PC-9 (cell line): ENCODE results near the gene MVD. TPM values are rescaled to one million over a fixed set of nuclear protein-coding genes. Genes with fewer than 3 reads are reported as not detected.
A peak's percentile ranks its signal among the peaks of the same experiment; 100 is the strongest.

Experiments used
- BruUV-seq: library from RNA; stranded (reverse); fragments of 400-500 nt; replicated peaks from 2 replicates; lab custom pipeline; 2021; lab: Mats Ljungman, UMichigan
- CTCF ChIA-PET: fragments of 300-600 bp; sonication (Branson Sonifier 250); formaldehyde crosslinking; loops from one replicate; lab custom pipeline; 2022; ENCODE audit warnings: antibody characterized with exemption; lab: Charles Lee
- POLR2A ChIA-PET: fragments of 300-600 bp; sonication (Branson Sonifier 250); formaldehyde crosslinking; loops from one replicate; lab custom pipeline; 2022; ENCODE audit warnings: antibody characterized with exemption; ENCODE audit not compliant: unreplicated experiment; lab: Charles Lee
- DNase-seq, 2 experiments: peaks; one replicate each; pipeline versions ENCODE4 v3.0.0 to v3.0.0-alpha.2; 2015 to 2022; ENCODE audit warnings: mixed read lengths in 1 of 2
- H2AFZ ChIP-seq: fragments of 200-600 bp; sonication (generic); 2 replicates; pipeline ENCODE4 v1.8.1; 2017; ENCODE audit warnings: antibody characterized with exemption
- H3F3A ChIP-seq: fragments of 200-600 bp; sonication (generic); 2 replicates; pipeline ENCODE4 v1.8.1; 2017; ENCODE audit warnings: antibody characterized with exemption, mild to moderate bottlenecking, low read depth; ENCODE audit not compliant: insufficient read depth
- H3K27ac ChIP-seq: fragments of 200-600 bp; sonication (generic); 2 replicates; pipeline ENCODE4 v1.6.1; 2016; ENCODE audit warnings: mixed run types
- H3K27me3 ChIP-seq: fragments of 200-600 bp; sonication (generic); 2 replicates; pipeline ENCODE4 v1.6.1; 2016; ENCODE audit warnings: low read depth, mixed run types; ENCODE audit not compliant: insufficient read depth
- H3K36me3 ChIP-seq: fragments of 200-600 bp; sonication (generic); 2 replicates; pipeline ENCODE4 v1.6.1; 2016; ENCODE audit warnings: low read depth, mixed run types
- H3K4me1 ChIP-seq: fragments of 200-600 bp; sonication (generic); replicated peaks from 2 replicates; pipeline ENCODE4 v1.6.1; 2016; ENCODE audit warnings: mixed run types; ENCODE audit not compliant: insufficient read depth
- H3K4me2 ChIP-seq: fragments of 200-600 bp; sonication (generic); 2 replicates; pipeline ENCODE4 v1.6.1; 2017; ENCODE audit warnings: mixed run types
- H3K4me3 ChIP-seq: fragments of 200-600 bp; sonication (generic); 2 replicates; pipeline ENCODE4 v1.6.1; 2016; ENCODE audit warnings: mixed run types
- H3K79me2 ChIP-seq: fragments of 200-600 bp; sonication (generic); 2 replicates; pipeline ENCODE4 v1.6.1; 2017; ENCODE audit warnings: low read depth, mixed run types
- H3K9me2 ChIP-seq: fragments of 200-600 bp; sonication (generic); 2 replicates; pipeline ENCODE4 v1.8.1; 2017; ENCODE audit warnings: mild to moderate bottlenecking; ENCODE audit not compliant: insufficient read depth
- H3K9me3 ChIP-seq: fragments of 200-600 bp; sonication (generic); 2 replicates; pipeline ENCODE4 v1.8.1; 2016; ENCODE audit warnings: low read depth; ENCODE audit not compliant: insufficient read depth
- H4K20me1 ChIP-seq: fragments of 200-600 bp; sonication (generic); 2 replicates; pipeline ENCODE4 v1.8.1; 2017; ENCODE audit not compliant: insufficient read depth
- EZH2 ChIP-seq: fragments of 200-600 bp; sonication (generic); IDR thresholded peaks from 2 replicates; pipeline ENCODE4 v1.8.0; 2017; ENCODE audit warnings: antibody characterized with exemption, low read depth
- intact Hi-C: fragments of 100-400 bp; cut with micrococcal nuclease; formaldehyde crosslinking; loops from one replicate; pipeline ENCODE4 v1.10.0; 2022; ENCODE audit not compliant: unreplicated experiment
- total RNA-seq: library from RNA; stranded (reverse); gene quantifications from 2 replicates; pipeline ENCODE4 v1.2.3, GENCODE V29; 2021
- TF ChIP-seq, protein P1 (sequence below): fragments of 200-600 bp; sonication (generic); conservative IDR thresholded peaks from 2 replicates; pipeline ENCODE4 v1.6.1; 2017; ENCODE audit warnings: mixed run types, antibody characterized with exemption, mild to moderate bottlenecking, moderate library complexity

Gene MVD
- total RNA-seq, 1 experiment from 2014 or later, result 168 TPM

DNA sequence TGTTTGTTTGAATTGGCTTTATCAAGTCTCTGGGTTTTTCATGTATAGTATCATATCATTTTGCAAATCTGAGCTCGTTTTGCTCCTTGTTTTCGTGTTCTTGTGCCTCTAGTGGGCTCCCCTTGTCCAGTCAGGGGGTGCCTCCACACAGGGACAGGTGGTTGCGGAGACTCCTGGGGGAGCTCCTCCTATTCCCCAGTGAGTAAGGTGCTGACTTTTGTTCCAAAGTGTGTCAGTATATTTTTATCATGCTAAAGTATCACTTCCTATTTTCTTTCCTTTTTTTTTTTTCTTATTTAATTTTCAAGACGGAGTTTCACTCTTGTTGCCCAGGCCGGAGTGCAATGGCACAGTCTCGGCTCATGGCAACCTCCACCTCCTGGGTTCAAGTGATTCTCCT, 54.8 kb downstream of the MVD start:
- TF ChIP-seq, protein P1, sequence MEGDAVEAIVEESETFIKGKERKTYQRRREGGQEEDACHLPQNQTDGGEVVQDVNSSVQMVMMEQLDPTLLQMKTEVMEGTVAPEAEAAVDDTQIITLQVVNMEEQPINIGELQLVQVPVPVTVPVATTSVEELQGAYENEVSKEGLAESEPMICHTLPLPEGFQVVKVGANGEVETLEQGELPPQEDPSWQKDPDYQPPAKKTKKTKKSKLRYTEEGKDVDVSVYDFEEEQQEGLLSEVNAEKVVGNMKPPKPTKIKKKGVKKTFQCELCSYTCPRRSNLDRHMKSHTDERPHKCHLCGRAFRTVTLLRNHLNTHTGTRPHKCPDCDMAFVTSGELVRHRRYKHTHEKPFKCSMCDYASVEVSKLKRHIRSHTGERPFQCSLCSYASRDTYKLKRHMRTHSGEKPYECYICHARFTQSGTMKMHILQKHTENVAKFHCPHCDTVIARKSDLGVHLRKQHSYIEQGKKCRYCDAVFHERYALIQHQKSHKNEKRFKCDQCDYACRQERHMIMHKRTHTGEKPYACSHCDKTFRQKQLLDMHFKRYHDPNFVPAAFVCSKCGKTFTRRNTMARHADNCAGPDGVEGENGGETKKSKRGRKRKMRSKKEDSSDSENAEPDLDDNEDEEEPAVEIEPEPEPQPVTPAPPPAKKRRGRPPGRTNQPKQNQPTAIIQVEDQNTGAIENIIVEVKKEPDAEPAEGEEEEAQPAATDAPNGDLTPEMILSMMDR, result no peak
- TF ChIP-seq EZH2, result no peak
- Histone ChIP-seq H3K4me1 (no peaks in the 10 kb centered on the region), H3K4me3 (no peak overlapping the region), H4K20me1 (peaks cover 21% of the 10 kb centered on the region), H3K9me2 (no peaks in the 10 kb centered on the region), H3K27ac (no peak overlapping the region), H3K4me2 (no peak overlapping the region), H3K36me3 (no peaks in the 10 kb centered on the region; the same call in 1 of the 2 replicates), H3F3A (no peaks in the 10 kb centered on the region), H3K9me3 (no peaks in the 10 kb centered on the region), H2AFZ (no peak overlapping the region), H3K79me2 (no peaks in the 10 kb centered on the region), H3K27me3 (no peaks in the 10 kb centered on the region)
- ChIA-PET CTCF (no interaction called here), POLR2A (no interaction called here)
- BruUV-seq, result no TSS peak
- no peak for DNase-seq
- intact Hi-C loops, result no loop called here

DNA sequence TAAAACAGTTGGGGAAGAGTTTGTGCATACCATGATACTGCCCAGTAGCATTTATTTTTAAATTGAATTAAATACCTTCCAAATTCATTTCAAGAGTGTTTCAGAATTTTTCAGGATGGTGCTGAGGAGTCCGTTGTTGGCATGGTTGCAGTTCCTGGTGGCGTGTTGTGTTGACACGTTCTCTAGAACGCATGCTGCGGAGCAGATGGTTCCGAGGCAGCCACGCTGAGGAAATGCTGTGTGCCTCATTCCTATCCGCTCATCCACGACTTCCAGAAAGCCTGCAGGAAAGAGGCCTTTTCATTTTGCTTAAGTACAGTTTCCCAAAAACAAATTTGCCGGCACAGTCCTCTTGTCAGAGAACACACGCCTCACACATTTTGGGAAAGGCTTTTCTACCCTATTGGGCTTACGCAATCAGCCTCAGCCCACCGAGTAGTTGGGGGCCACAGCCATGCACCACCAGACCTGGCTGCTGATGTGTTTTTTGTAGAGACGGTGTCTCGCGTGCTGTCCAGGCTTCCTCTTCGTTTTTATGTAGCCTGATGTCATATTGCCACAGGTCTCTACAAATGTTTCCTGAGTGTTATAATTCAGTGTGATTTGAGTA, 56.6 kb downstream of the MVD start:
- Histone ChIP-seq H3K27me3 (no peaks in the 10 kb centered on the region), H2AFZ (no peak overlapping the region), H3K4me3 (no peak overlapping the region), H4K20me1 (peaks cover 19% of the 10 kb centered on the region; the same call in 1 of the 2 replicates), H3K9me2 (no peaks in the 10 kb centered on the region), H3K9me3 (no peaks in the 10 kb centered on the region), H3K4me1 (no peaks in the 10 kb centered on the region), H3F3A (no peaks in the 10 kb centered on the region), H3K79me2 (no peaks in the 10 kb centered on the region), H3K4me2 (no peak overlapping the region), H3K27ac (no peak overlapping the region), H3K36me3 (no peaks in the 10 kb centered on the region; the same call in 1 of the 2 replicates)
- BruUV-seq, result no TSS peak
- ChIA-PET POLR2A (no interaction called here), CTCF (no interaction called here)
- DNase-seq, result no peak
- intact Hi-C loops, result no loop called here
- TF ChIP-seq, protein P1, result no peak
- no peak for TF ChIP-seq EZH2

DNA sequence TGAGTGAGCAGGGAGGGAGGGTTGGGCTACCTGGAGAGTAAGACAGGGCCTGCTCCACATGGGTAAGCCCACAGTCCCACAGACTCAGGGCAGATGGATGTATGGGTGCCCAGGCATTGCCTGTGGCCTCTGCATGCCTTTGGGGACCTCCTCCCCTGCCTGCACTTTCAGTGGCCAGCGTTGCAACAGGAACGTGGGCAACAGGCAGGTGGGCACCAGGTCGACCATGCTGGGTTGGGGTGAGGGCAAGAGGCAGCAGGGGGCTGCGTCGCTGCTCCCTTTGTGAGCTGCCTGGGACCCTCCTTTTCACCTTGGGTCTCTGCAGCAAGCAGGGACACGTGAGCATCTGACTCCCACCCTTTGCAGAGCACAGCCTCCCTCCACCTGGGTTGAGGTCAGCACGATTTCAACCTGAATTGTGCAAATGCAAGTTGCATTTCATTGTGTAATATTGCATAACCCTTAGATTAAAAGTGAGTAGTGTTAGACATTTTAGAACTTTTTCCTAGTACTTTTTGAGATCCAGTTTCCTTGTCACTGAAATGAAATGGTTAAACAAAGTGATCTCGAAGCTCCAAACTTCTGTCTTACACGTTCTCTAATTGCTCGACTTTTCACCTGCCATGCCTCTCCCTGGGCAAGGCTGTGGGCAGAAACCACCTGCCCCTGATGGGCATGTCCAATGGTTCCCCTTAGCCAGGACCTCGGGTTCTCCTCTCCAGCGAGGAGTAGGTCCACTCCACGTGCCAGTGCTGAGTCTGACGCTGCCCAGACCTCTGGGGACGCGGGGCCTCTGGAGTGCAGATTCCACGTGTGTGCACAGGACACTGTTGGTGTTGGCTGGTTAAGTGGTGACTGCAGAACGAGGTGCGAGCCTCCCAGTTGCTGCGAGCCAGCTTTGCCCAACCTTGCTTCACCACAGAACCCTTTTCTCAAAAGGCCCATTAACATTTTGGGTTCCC, 57.4 kb downstream of the MVD start:
- H3K4me1 ChIP-seq, result no peaks in the 10 kb centered on the region
- H4K20me1 ChIP-seq, result peaks cover 16% of the 10 kb centered on the region; the same call in 1 of the 2 replicates
- BruUV-seq, result no TSS peak
- no peak for TF ChIP-seq EZH2
- TF ChIP-seq, protein P1, result no peak
- no peak overlapping the region for H3K4me3 ChIP-seq
- DNase-seq, result peak in 1 of 2 experiments; percentile 32
- H3K79me2 ChIP-seq, result no peaks in the 10 kb centered on the region
- ChIA-PET CTCF (no interaction called here), POLR2A (no interaction called here)
- no peak overlapping the region for H2AFZ ChIP-seq
- no peak overlapping the region for H3K27ac ChIP-seq
- no peaks in the 10 kb centered on the region for H3K27me3 ChIP-seq
- H3K4me2 ChIP-seq, result no peak overlapping the region
- no peaks in the 10 kb centered on the region for H3K9me3 ChIP-seq
- H3F3A ChIP-seq, result no peaks in the 10 kb centered on the region
- peaks cover 3% of the 10 kb centered on the region; the same call in 1 of the 2 replicates for H3K36me3 ChIP-seq
- no peaks in the 10 kb centered on the region for H3K9me2 ChIP-seq
- intact Hi-C loops, result no loop called here
